MM.1S (cell line): Measurements from ENCODE around the gene TIMP1.

ENCODE experiments used
- DNase-seq: peaks from one replicate; pipeline ENCODE4 v3.0.0-alpha.2; 2015
- H2AFZ ChIP-seq: fragments of 300-600 bp; sonication (generic); 2 replicates; pipeline ENCODE4 v1.6.0; 2016; ENCODE audit warnings: antibody characterized with exemption, low read length
- H3F3A ChIP-seq: fragments of 300-600 bp; sonication (generic); 2 replicates; pipeline ENCODE4 v1.6.1; 2016; ENCODE audit warnings: mild to moderate bottlenecking, antibody characterized with exemption, low read length, moderate library complexity, mixed read lengths; ENCODE audit not compliant: insufficient read depth
- H3K27ac ChIP-seq: fragments of 300-600 bp; sonication (generic); 2 replicates; pipeline ENCODE4 v1.5.1; 2016; ENCODE audit warnings: mild to moderate bottlenecking, low read length
- H3K27me3 ChIP-seq: fragments of 300-600 bp; sonication (generic); replicated peaks from 2 replicates; pipeline ENCODE4 v1.6.0; 2016; ENCODE audit warnings: low read length; ENCODE audit not compliant: insufficient read depth
- H3K36me3 ChIP-seq: fragments of 300-600 bp; sonication (generic); replicated peaks from 2 replicates; pipeline ENCODE4 v1.6.1; 2016; ENCODE audit warnings: mild to moderate bottlenecking, low read length, mixed read lengths; ENCODE audit not compliant: insufficient read depth
- H3K4me1 ChIP-seq: fragments of 300-600 bp; sonication (generic); 2 replicates; pipeline ENCODE4 v1.6.1; 2016; ENCODE audit warnings: low read length, mixed read lengths
- H3K4me2 ChIP-seq: fragments of 300-600 bp; sonication (generic); 2 replicates; pipeline ENCODE4 v1.6.0; 2016; ENCODE audit warnings: low read depth, low read length
- H3K4me3 ChIP-seq: fragments of 300-600 bp; sonication (generic); 2 replicates; pipeline ENCODE4 v1.5.1; 2016; ENCODE audit warnings: low read length, mixed read lengths
- H3K79me2 ChIP-seq: fragments of 300-600 bp; sonication (generic); 2 replicates; pipeline ENCODE4 v1.6.1; 2016; ENCODE audit warnings: mixed run types, low read length, mixed read lengths
- H3K9ac ChIP-seq: fragments of 300-600 bp; sonication (generic); 2 replicates; pipeline ENCODE4 v1.6.1; 2016; ENCODE audit warnings: low read length, mixed read lengths
- H3K9me2 ChIP-seq: fragments of 300-600 bp; sonication (generic); replicated peaks from 2 replicates; pipeline ENCODE4 v1.6.1; 2016; ENCODE audit warnings: mild to moderate bottlenecking, low read length, mixed read lengths; ENCODE audit not compliant: insufficient read depth
- H3K9me3 ChIP-seq: fragments of 300-600 bp; sonication (generic); replicated peaks from 2 replicates; pipeline ENCODE4 v1.6.1; 2016; ENCODE audit warnings: mild to moderate bottlenecking, low read length, mixed read lengths; ENCODE audit not compliant: insufficient read depth
- H4K20me1 ChIP-seq: fragments of 300-600 bp; sonication (generic); 2 replicates; pipeline ENCODE4 v1.6.1; 2016; ENCODE audit warnings: mild to moderate bottlenecking, low read length, moderate library complexity, mixed read lengths; ENCODE audit not compliant: insufficient read depth
- EZH2 ChIP-seq: fragments of 300-600 bp; sonication (generic); optimal IDR thresholded peaks from 2 replicates; pipeline ENCODE3; 2017; ENCODE audit warnings: low read depth, mild to moderate bottlenecking, antibody characterized with exemption, low read length, mixed read lengths
- EZH2phosphoT487 ChIP-seq: fragments of 300-600 bp; sonication (generic); IDR thresholded peaks from 2 replicates; pipeline ENCODE4 v1.6.1; 2018; ENCODE audit warnings: antibody characterized with exemption, low read length
- TF ChIP-seq, protein P1 (sequence below): fragments of 300-600 bp; sonication (generic); IDR thresholded peaks from 2 replicates; pipeline ENCODE4 v1.5.1; 2016; ENCODE audit warnings: antibody characterized with exemption, low read length, mixed read lengths

Gene TIMP1

DNA sequence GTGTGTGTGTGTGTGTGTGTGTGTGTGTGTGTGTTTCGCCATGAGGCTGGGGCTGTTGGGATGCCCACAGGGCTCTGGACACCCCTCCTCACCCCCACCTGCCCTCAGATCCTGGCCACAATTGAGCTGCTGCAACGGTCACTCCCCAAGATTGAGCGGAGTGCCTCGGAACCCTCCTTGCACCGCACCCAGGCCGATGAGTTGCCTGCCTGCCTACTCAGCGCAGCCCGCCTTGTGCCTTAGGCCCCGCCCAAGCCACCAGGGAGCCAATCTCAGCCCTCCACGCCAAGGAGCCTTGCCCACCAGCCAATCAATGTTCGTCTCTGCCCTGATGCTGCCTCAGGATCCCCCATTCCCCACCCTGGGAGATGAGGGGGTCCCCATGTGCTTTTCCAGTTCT lies 11.0 kb upstream of the TIMP1 start:
- Histone ChIP-seq H2AFZ (no peak overlapping the region), H3K9me3 (no peaks in the 10 kb centered on the region), H3K79me2 (no peaks in the 10 kb centered on the region), H3K9me2 (no peaks in the 10 kb centered on the region), H3K27ac (no peak overlapping the region), H3F3A (no peaks in the 10 kb centered on the region), H3K4me2 (no peak overlapping the region), H3K4me1 (no peaks in the 10 kb centered on the region), H4K20me1 (no peaks in the 10 kb centered on the region), H3K27me3 (no peaks in the 10 kb centered on the region), H3K4me3 (no peak overlapping the region), H3K9ac (no peak overlapping the region), H3K36me3 (no peaks in the 10 kb centered on the region)
- no peak for DNase-seq
- TF ChIP-seq, protein P1, sequence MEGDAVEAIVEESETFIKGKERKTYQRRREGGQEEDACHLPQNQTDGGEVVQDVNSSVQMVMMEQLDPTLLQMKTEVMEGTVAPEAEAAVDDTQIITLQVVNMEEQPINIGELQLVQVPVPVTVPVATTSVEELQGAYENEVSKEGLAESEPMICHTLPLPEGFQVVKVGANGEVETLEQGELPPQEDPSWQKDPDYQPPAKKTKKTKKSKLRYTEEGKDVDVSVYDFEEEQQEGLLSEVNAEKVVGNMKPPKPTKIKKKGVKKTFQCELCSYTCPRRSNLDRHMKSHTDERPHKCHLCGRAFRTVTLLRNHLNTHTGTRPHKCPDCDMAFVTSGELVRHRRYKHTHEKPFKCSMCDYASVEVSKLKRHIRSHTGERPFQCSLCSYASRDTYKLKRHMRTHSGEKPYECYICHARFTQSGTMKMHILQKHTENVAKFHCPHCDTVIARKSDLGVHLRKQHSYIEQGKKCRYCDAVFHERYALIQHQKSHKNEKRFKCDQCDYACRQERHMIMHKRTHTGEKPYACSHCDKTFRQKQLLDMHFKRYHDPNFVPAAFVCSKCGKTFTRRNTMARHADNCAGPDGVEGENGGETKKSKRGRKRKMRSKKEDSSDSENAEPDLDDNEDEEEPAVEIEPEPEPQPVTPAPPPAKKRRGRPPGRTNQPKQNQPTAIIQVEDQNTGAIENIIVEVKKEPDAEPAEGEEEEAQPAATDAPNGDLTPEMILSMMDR = no peak
- TF ChIP-seq EZH2 = no peak
- no peak for TF ChIP-seq EZH2phosphoT487

DNA sequence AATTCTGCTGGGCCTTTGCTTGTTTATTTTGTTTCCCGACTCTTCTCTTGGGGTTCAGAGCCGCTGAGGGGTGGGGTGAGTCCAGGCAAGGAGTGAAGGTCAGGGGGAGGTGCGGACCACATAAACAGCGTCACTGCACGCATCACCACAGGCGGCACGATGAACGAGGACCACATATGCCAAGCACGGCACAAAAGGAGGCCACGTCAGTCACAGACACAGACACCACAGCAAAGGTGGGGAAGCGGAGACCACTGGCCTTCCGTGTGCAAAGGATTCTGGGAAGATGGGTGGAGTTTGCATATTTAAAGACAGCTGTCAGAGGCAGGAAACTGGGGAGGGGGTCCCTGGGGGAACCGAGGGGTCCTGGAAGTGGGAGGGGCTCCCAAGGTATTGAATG lies 10.3 kb upstream of the TIMP1 start:
- Histone ChIP-seq H3K79me2 (no peaks in the 10 kb centered on the region), H2AFZ (no peak overlapping the region), H3K27ac (no peak overlapping the region), H3K4me1 (no peaks in the 10 kb centered on the region), H3K9ac (no peak overlapping the region), H3K9me2 (no peaks in the 10 kb centered on the region), H4K20me1 (no peaks in the 10 kb centered on the region), H3K4me2 (no peak overlapping the region), H3K36me3 (no peaks in the 10 kb centered on the region), H3K27me3 (no peaks in the 10 kb centered on the region), H3F3A (no peaks in the 10 kb centered on the region), H3K4me3 (no peak overlapping the region), H3K9me3 (no peaks in the 10 kb centered on the region)
- no peak for TF ChIP-seq EZH2
- TF ChIP-seq, protein P1 = no peak
- no peak for TF ChIP-seq EZH2phosphoT487
- no peak for DNase-seq

DNA sequence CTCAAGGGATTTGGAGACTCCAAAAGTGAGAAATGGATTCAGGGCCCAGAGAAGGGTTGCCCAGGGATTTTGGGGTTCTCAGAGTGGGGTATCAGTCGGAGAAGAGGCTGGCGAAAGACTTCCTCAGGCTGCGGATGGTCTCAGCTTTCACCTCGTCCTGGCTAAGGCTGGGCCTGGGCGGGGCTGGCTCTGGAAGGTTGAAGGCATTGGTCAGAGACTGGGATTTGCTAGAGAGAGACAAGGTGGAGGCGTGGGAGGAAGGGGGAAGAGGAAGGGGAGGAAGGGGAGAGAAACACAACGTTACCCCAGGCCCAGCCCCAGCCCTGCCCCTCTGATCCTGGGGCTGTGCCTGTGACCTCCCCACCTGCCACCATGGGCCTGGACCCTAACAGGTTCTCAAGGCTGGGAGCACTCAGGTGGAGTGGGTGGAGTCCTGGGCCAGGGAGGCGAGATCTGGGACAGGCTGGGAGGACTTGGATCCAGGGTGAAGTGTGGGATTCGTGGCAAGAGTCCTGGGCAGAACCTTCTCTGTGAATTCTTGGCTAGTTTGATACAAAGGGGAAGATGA lies 9.4 kb upstream of the TIMP1 start:
- H3K27me3 ChIP-seq = no peaks in the 10 kb centered on the region
- H3K9me3 ChIP-seq = no peaks in the 10 kb centered on the region
- H3K4me1 ChIP-seq = no peaks in the 10 kb centered on the region
- H3K4me3 ChIP-seq = no peak overlapping the region
- TF ChIP-seq EZH2phosphoT487 (no peak), EZH2 (no peak)
- TF ChIP-seq, protein P1 = no peak
- H3F3A ChIP-seq = no peaks in the 10 kb centered on the region
- H4K20me1 ChIP-seq = no peaks in the 10 kb centered on the region
- no peak overlapping the region for H3K4me2 ChIP-seq
- no peak overlapping the region for H2AFZ ChIP-seq
- H3K36me3 ChIP-seq = no peaks in the 10 kb centered on the region
- no peak overlapping the region for H3K27ac ChIP-seq
- no peak for DNase-seq
- no peaks in the 10 kb centered on the region for H3K79me2 ChIP-seq
- H3K9me2 ChIP-seq = no peaks in the 10 kb centered on the region
- H3K9ac ChIP-seq = no peak overlapping the region
